ENCODE measurements around the gene IL2RA. TPM values are rescaled to one million over a fixed set of nuclear protein-coding genes. Genes with fewer than 3 reads are reported as not detected.
"Not testable (repeated sequence)": the region's sequence is repeated elsewhere in the genome, so short reads cannot be mapped to it uniquely, and the experiment has no call there.

IL2RA gene
- total and polyA plus RNA-seq, 4 experiments from 2014 or later = 15.1 to 29.9 (median 20.4) TPM

DNA sequence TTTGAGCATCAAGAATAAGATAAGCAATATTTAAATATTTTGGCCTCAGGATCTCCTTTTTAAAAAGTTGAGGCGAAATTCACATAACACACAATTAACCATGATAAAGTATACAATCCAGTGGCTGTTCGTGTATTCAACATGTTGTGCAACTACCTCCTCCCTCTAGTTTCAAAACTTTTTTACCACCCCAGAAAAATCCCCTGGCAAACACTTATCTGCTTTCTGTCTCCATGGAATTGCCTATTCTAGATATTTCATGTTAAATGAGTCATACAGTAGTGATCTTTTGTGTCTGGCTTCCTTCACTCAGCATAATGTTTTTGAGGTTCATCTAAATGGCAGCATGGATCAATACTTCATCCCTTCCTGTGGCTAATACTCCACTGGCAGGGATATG lies 53.0 kb downstream of the IL2RA start:
- ChIA-PET POLR2A (ENCODE audit: partially characterized antibody) (no interaction called here), CTCF (ENCODE audit: partially characterized antibody) (interaction anchor here (10.3 kb wide), 1 partner anchor 76 kb away, joined by 127 read pairs; no protein-coding TSS in a partner anchor)
- Histone ChIP-seq H3K9me3 (ENCODE audit: control insufficient read depth in 1 of 2, low read length in 2 of 2) (no peaks in the 10 kb centered on the region), H3K36me3 (ENCODE audit: insufficient read depth, low read length) (no peaks in the 10 kb centered on the region), H3K27me3 (ENCODE audit: insufficient read depth, low read length) (no peaks in the 10 kb centered on the region), H3K27ac (ENCODE audit: low read depth, low read length) (no peak overlapping the region), H3K4me3 (ENCODE audit: low read length in 2 of 2) (no peak overlapping the region), H3K4me1 (ENCODE audit: insufficient read depth, low read length) (peaks cover 5% of the 10 kb centered on the region)
- H3K27ac Mint-ChIP-seq = peak overlapping the region in 1 of 7 donors; percentile 29
- peaks cover 0 to 1% of the 10 kb centered on the region in 2 donors for H3K27me3 Mint-ChIP-seq
- no peak for DNase-seq
- peaks cover 4 to 22% (median 7%) of the 10 kb centered on the region in 4 donors for H3K4me1 Mint-ChIP-seq
- intact Hi-C loops (cut with micrococcal nuclease) = no loop called here
- peaks cover 6 to 21% of the 10 kb centered on the region in 2 donors for H3K36me3 Mint-ChIP-seq
- H3K4me3 Mint-ChIP-seq = no peak overlapping the region
- H3K9me3 Mint-ChIP-seq = peaks cover 0 to 3% (median 0%) of the 10 kb centered on the region in 8 donors

DNA sequence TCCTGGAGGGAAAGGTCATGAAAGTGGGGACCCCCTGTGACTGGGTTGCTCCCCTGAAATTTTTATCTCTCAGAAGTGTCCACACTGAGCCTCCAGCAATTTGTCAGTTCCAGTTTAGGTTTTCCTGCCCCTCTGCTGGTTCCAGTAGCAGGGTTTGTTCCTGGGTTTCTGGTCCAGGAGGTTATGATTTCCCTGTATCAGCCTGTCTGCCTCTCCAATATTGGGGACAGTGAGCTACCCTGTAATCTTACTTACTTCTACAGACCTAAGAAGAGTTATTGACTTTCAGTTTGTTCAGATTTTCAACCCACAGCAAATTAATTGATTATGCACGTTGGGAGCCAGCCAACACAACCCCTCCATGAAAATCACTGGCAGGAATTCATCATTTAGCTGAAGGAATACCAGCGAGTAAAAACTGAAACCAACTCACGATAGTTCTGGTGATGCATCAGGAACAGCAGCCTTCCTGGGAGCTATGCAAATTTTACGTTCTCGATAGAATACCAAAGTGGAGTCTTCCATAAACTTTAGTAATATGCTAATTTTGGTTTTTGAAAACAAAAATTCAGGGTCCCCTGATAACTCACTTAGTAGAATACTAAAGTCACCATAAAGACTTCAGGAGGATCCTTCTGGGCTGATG lies 53.5 kb downstream of the IL2RA start:
- POLR2A ChIA-PET (ENCODE audit: partially characterized antibody) = no interaction called here
- Histone ChIP-seq H3K4me1 (ENCODE audit: insufficient read depth, low read length) (no peaks in the 10 kb centered on the region), H3K36me3 (ENCODE audit: insufficient read depth, low read length) (no peaks in the 10 kb centered on the region), H3K27ac (ENCODE audit: low read depth, low read length) (no peak overlapping the region), H3K9me3 (ENCODE audit: control insufficient read depth in 1 of 2, low read length in 2 of 2) (no peaks in the 10 kb centered on the region), H3K27me3 (ENCODE audit: insufficient read depth, low read length) (no peaks in the 10 kb centered on the region), H3K4me3 (ENCODE audit: low read length in 2 of 2) (no peak overlapping the region)
- Mint-ChIP-seq H3K36me3 (peaks cover 6 to 17% of the 10 kb centered on the region in 2 donors), H3K4me3 (peak overlapping the region in 1 of 8 donors; percentile 51), H3K27me3 (peaks cover 0 to 1% of the 10 kb centered on the region in 2 donors), H3K4me1 (peaks cover 3 to 18% (median 4%) of the 10 kb centered on the region in 4 donors), H3K9me3 (peaks cover 0 to 3% (median 0%) of the 10 kb centered on the region in 8 donors), H3K27ac (no peak overlapping the region)
- CTCF ChIA-PET (ENCODE audit: partially characterized antibody) = interaction anchor here (10.3 kb wide), 1 partner anchor 77 kb away, joined by 127 read pairs; no protein-coding TSS in a partner anchor
- intact Hi-C loops (cut with micrococcal nuclease) = no loop called here
- DNase-seq = no peak

DNA sequence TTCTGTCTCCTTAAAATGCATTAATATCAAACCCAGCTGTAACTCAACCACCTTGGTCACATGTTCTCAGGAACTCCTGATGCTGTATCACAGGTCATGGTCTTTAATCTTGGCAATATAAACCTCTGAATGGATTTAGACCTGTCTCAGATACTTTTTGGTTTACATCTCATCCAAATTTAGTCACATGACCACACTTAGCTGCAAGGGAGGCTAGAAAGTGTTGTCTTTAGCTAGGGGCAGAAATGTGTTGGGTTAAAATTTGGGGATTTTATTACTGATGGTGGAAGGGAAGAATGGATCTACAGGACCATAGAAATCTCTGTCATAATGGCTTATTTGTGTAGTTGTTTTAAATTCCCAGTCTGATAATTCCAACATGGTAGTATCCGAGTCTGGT lies 55.2 kb downstream of the IL2RA start:
- Mint-ChIP-seq H3K27me3 (peaks cover 0 to 5% of the 10 kb centered on the region in 2 donors), H3K4me1 (peaks cover 3 to 18% (median 3%) of the 10 kb centered on the region in 4 donors), H3K27ac (peak overlapping the region in 1 of 7 donors; percentile 0), H3K9me3 (peaks cover 0 to 3% (median 0%) of the 10 kb centered on the region in 8 donors), H3K4me3 (no peak overlapping the region), H3K36me3 (peaks cover 3 to 9% of the 10 kb centered on the region in 2 donors)
- Histone ChIP-seq H3K36me3 (ENCODE audit: insufficient read depth, low read length) (no peaks in the 10 kb centered on the region), H3K27me3 (ENCODE audit: insufficient read depth, low read length) (no peaks in the 10 kb centered on the region), H3K4me1 (ENCODE audit: insufficient read depth, low read length) (no peaks in the 10 kb centered on the region), H3K27ac (ENCODE audit: low read depth, low read length) (no peak overlapping the region), H3K9me3 (ENCODE audit: control insufficient read depth in 1 of 2, low read length in 2 of 2) (no peaks in the 10 kb centered on the region), H3K4me3 (ENCODE audit: low read length in 2 of 2) (no peak overlapping the region)
- no peak for DNase-seq
- ChIA-PET CTCF (ENCODE audit: partially characterized antibody) (interaction anchor here (1.1 to 1.3 kb wide), 3 partner anchors 11 to 80 kb away, joined by 3 to 4 read pairs (median 3); no protein-coding TSS in a partner anchor), POLR2A (ENCODE audit: partially characterized antibody) (no interaction called here)
- intact Hi-C loops (cut with micrococcal nuclease) = no loop called here

DNA sequence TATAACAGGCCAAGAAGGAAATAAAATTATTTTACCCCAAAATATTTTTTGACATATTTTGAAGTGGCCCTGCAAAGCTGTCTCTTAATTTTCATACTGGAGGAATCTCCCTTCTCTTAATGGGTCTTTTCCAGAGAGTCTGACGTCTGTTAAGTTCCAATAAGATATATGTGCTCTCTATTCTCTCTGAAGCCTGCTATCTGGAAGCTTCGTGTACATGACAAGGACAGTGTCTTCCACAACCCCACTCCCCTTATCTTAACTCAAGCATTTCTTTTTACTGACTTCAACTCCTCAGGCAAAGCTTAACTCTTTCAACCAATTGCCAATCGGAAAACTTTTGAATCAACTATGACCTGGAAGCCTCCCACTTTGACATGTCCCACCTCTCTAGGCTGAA lies 55.6 kb downstream of the IL2RA start:
- Mint-ChIP-seq H3K36me3 (peaks cover 0 to 5% of the 10 kb centered on the region in 2 donors), H3K27me3 (peaks cover 0 to 5% of the 10 kb centered on the region in 2 donors), H3K27ac (no peak overlapping the region), H3K9me3 (peaks cover 0 to 3% (median 0%) of the 10 kb centered on the region in 8 donors), H3K4me1 (peaks cover 3 to 19% (median 6%) of the 10 kb centered on the region in 4 donors), H3K4me3 (no peak overlapping the region)
- ChIA-PET CTCF (ENCODE audit: partially characterized antibody) (interaction anchor here (1.1 to 1.3 kb wide), 3 partner anchors 11 to 80 kb away, joined by 3 to 4 read pairs (median 3); no protein-coding TSS in a partner anchor), POLR2A (ENCODE audit: partially characterized antibody) (no interaction called here)
- Histone ChIP-seq H3K4me1 (ENCODE audit: insufficient read depth, low read length) (peaks cover 4% of the 10 kb centered on the region), H3K27ac (ENCODE audit: low read depth, low read length) (no peak overlapping the region), H3K36me3 (ENCODE audit: insufficient read depth, low read length) (no peaks in the 10 kb centered on the region), H3K9me3 (ENCODE audit: control insufficient read depth in 1 of 2, low read length in 2 of 2) (no peaks in the 10 kb centered on the region), H3K4me3 (ENCODE audit: low read length in 2 of 2) (no peak overlapping the region), H3K27me3 (ENCODE audit: insufficient read depth, low read length) (no peaks in the 10 kb centered on the region)
- intact Hi-C loops (cut with micrococcal nuclease) = no loop called here
- no peak for DNase-seq

DNA sequence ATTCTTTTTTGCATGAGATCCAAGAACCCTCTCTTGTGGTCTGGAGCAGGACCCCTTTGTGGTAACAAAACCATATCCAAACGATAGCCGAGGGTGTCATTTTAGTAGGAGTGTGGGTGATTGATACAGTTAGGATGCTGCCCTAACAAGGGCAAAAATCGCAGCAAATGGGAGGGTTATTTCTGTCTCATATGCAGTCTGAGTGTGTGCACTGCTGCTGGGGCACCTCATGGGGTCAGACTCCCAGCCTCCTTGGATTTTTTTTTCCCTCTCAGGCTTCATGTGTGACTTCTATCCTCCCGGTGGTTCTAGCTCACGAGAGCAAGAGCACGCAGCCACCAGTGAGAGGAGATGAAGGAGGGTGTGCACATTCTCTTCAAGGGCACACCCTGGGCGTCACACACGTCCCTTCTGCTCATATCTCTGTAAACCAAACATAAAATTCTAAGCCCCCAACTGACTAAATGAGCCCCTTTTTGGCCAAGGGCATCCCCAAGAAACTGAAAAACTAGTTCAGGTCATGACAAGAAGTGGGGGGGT lies 56.2 kb downstream of the IL2RA start:
- POLR2A ChIA-PET (ENCODE audit: partially characterized antibody) = no interaction called here

DNA sequence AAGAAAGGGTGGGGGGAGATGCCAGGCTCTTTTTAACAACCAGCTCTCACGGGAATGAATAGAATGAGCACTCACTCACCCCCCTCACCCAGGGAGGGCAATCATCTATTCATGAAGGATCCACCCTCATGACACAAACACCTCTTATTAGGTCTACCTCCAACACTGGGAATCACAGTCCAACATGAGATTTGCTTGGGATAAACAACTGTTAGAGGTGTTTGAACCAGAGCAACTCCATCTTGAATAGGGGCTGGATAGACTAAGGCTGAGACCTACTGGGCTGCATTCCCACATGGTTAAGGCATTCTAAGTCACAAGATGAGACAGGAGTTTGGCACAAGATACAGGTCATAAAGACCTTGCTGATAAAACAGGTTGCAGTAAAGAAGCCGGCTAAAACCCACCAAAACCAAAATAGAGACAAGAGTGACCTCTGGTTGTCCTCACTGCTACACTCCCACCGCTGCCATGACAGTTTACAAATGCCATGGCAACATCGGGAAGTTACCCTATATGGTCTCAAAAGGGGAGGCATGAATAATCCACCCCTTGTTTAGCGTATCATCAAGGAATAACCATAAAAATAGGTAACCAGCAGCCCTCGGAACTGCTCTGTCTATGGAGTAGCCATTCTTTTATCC lies 56.9 kb downstream of the IL2RA start:
- POLR2A ChIA-PET (ENCODE audit: partially characterized antibody); H3K9me3 Mint-ChIP-seq: not testable (repeated sequence)

More for the DNA sequence above, 56.2 kb downstream of the IL2RA start:
- peaks cover 0 to 2% of the 10 kb centered on the region in 2 donors for H3K36me3 Mint-ChIP-seq
- H3K4me1 Mint-ChIP-seq = peaks cover 9 to 23% (median 12%) of the 10 kb centered on the region in 4 donors
- CTCF ChIA-PET (ENCODE audit: partially characterized antibody) = interaction anchor here (1.1 to 1.3 kb wide), 2 partner anchors 12 to 78 kb away, joined by 3 read pairs; no protein-coding TSS in a partner anchor
- no peak overlapping the region for H3K27ac Mint-ChIP-seq
- Histone ChIP-seq H3K9me3 (ENCODE audit: control insufficient read depth in 1 of 2, low read length in 2 of 2) (no peaks in the 10 kb centered on the region), H3K27me3 (ENCODE audit: insufficient read depth, low read length) (no peaks in the 10 kb centered on the region), H3K4me1 (ENCODE audit: insufficient read depth, low read length) (peaks cover 9% of the 10 kb centered on the region), H3K36me3 (ENCODE audit: insufficient read depth, low read length) (no peaks in the 10 kb centered on the region), H3K4me3 (ENCODE audit: low read length in 2 of 2) (no peak overlapping the region), H3K27ac (ENCODE audit: low read depth, low read length) (no peak overlapping the region)
- H3K9me3 Mint-ChIP-seq = peaks cover 0 to 3% (median 0%) of the 10 kb centered on the region in 8 donors
- no peak for DNase-seq
- intact Hi-C loops (cut with micrococcal nuclease) = no loop called here
- no peak overlapping the region for H3K4me3 Mint-ChIP-seq
- H3K27me3 Mint-ChIP-seq = peaks cover 0 to 5% of the 10 kb centered on the region in 2 donors

More for the DNA sequence above, 56.9 kb downstream of the IL2RA start:
- H3K36me3 ChIP-seq (ENCODE audit: insufficient read depth, low read length); intact Hi-C loops (cut with micrococcal nuclease); H3K4me3 Mint-ChIP-seq; H3K27me3 ChIP-seq (ENCODE audit: insufficient read depth, low read length); H3K4me1 ChIP-seq (ENCODE audit: insufficient read depth, low read length); H3K36me3 Mint-ChIP-seq; H3K27me3 Mint-ChIP-seq; H3K27ac ChIP-seq (ENCODE audit: low read depth, low read length); H3K9me3 ChIP-seq (ENCODE audit: control insufficient read depth in 1 of 2, low read length in 2 of 2); CTCF ChIA-PET (ENCODE audit: partially characterized antibody); H3K4me3 ChIP-seq (ENCODE audit: low read length in 2 of 2); DNase-seq: not testable (repeated sequence)
- H3K27ac Mint-ChIP-seq = peak overlapping the region in 3 of 7 donors; percentile 37 to 76 (median 57)
- H3K4me1 Mint-ChIP-seq = peaks cover 10 to 28% (median 17%) of the 10 kb centered on the region in 4 donors

Measured in CD4-positive, alpha-beta memory T cell (primary cell).